Keratinocyte (primary cell): ENCODE data around the gene OSBPL10. TPM values are rescaled to one million over a fixed set of nuclear protein-coding genes. Genes with fewer than 3 reads are reported as not detected.
"Not testable (repeated sequence)": the region's sequence is repeated elsewhere in the genome, so short reads cannot be mapped to it uniquely, and the experiment has no call there.

Source experiments
- DNase-seq: peaks from one replicate; pipeline ENCODE4 v3.0.0-alpha.2; 2011; ENCODE audit warnings: low read depth, missing footprints, low spot score
- FAIRE-seq: peaks from 2 replicates; lab custom pipeline; 2011; peaks lifted over from hg19 to GRCh38; lab: Jason Lieb, UNC
- H2AFZ ChIP-seq: 2 replicates; pipeline ENCODE4 v1.6.0; 2012; ENCODE audit warnings: low read length, control low read depth, inconsistent platforms; ENCODE audit not compliant: control insufficient read depth
- H3K27ac ChIP-seq: 2 replicates; pipeline ENCODE4 v1.5.1; 2011; ENCODE audit warnings: low read length; ENCODE audit not compliant: control insufficient read depth, insufficient read depth
- H3K27me3 ChIP-seq: 3 replicates; pipeline ENCODE4 v1.6.0; 2011; ENCODE audit warnings: low read length; ENCODE audit not compliant: control insufficient read depth, insufficient read depth; ENCODE audit errors: extremely low read depth
- H3K36me3 ChIP-seq, 2 experiments: 2 replicates in 1 of 2; 3 replicates in 1 of 2; pipeline ENCODE4 v1.5.1; 2011; ENCODE audit warnings: low read length in 2 of 2, mild to moderate bottlenecking in 1 of 2; ENCODE audit not compliant: control insufficient read depth in 2 of 2, insufficient read depth in 2 of 2; ENCODE audit errors: extremely low read depth in 1 of 2
- H3K4me1 ChIP-seq: 3 replicates; pipeline ENCODE4 v1.5.1; 2011; ENCODE audit warnings: low read length; ENCODE audit not compliant: control insufficient read depth, insufficient read depth; ENCODE audit errors: extremely low read depth
- H3K4me2 ChIP-seq: 3 replicates; pipeline ENCODE4 v1.6.0; 2011; ENCODE audit warnings: low read depth, low read length; ENCODE audit not compliant: control insufficient read depth, insufficient read depth; ENCODE audit errors: extremely low read depth
- H3K4me3 ChIP-seq, 3 experiments: fragments of 200-600 bp in 1 of 3; sonication (generic) in 1 of 3; 2 replicates in 2 of 3; 3 replicates in 1 of 3; pipeline ENCODE4 v1.5.1; 2011 to 2016; ENCODE audit warnings: low read length in 3 of 3, mild to moderate bottlenecking in 3 of 3, control low read depth in 2 of 3, inconsistent platforms in 1 of 3, low read depth in 1 of 3, mixed read lengths in 1 of 3, mixed run types in 1 of 3, moderate library complexity in 1 of 3; ENCODE audit not compliant: control insufficient read depth in 2 of 3, insufficient read depth in 2 of 3; ENCODE audit errors: extremely low read depth in 1 of 3
- H3K79me2 ChIP-seq: 2 replicates; pipeline ENCODE4 v1.6.0; 2012; ENCODE audit warnings: low read length; ENCODE audit not compliant: control insufficient read depth, insufficient read depth
- H3K9ac ChIP-seq: 3 replicates; pipeline ENCODE4 v1.6.0; 2011; ENCODE audit warnings: low read length; ENCODE audit not compliant: control insufficient read depth, insufficient read depth; ENCODE audit errors: extremely low read depth
- H3K9me1 ChIP-seq: 3 replicates; pipeline ENCODE4 v1.6.0; 2011; ENCODE audit warnings: low read length; ENCODE audit not compliant: control insufficient read depth, insufficient read depth; ENCODE audit errors: extremely low read depth
- H3K9me3 ChIP-seq: 2 replicates; pipeline ENCODE4 v1.5.1; 2012; ENCODE audit warnings: low read depth, low read length; ENCODE audit not compliant: control insufficient read depth
- H4K20me1 ChIP-seq: 3 replicates; pipeline ENCODE4 v1.6.0; 2011; ENCODE audit warnings: low read length; ENCODE audit not compliant: control insufficient read depth, insufficient read depth; ENCODE audit errors: extremely low read depth
- CTCF ChIP-seq, 3 experiments: IDR thresholded peaks in 1 of 3; conservative IDR thresholded peaks in 1 of 3; optimal IDR thresholded peaks in 1 of 3; 2 replicates in 2 of 3; 3 replicates in 1 of 3; pipeline versions ENCODE3 to v1.5.1; 2011; ENCODE audit warnings: low read length in 3 of 3, mild to moderate bottlenecking in 3 of 3, moderate library complexity in 2 of 3, control low read depth in 1 of 3, inconsistent platforms in 1 of 3; ENCODE audit not compliant: insufficient read depth in 2 of 3; ENCODE audit errors: extremely low read depth in 1 of 3
- EZH2 ChIP-seq: IDR thresholded peaks from one replicate; pipeline ENCODE4 v1.6.1; 2012; ENCODE audit warnings: inconsistent platforms, mild to moderate bottlenecking, low read length, moderate library complexity
- dilution Hi-C: fragments of 300-500 bp; cut with MboI; formaldehyde crosslinking; loops from one replicate; pipeline ENCODE4 v1.7.0; 2020; ENCODE audit warnings: low sequenced_read_pairs; ENCODE audit not compliant: extremely low pct_ligation_motif_present
- polyA plus RNA-seq, 5 experiments: library from polyadenylated mRNA; depleted of rRNA in 3 of 5; stranded (reverse) in 3 of 5; stranded (forward) in 1 of 5; unstranded in 1 of 5; fragments of >200 nt; gene quantifications; 1 replicate in 1 of 5; 2 replicates in 3 of 5; 3 replicates in 1 of 5; pipeline versions ENCODE4 v1.2.1 to v1.2.3, GENCODE V29; 2011 to 2012; ENCODE audit warnings: missing spikeins in 2 of 5, low read depth in 1 of 5, low replicate concordance in 1 of 5

Gene OSBPL10
- polyA plus RNA-seq, 1 donor (not counting 4 experiments of a cell fraction or from before 2014, with no cell fraction given): 50.1 TPM

- no peak overlapping the region for H2AFZ ChIP-seq
- H4K20me1 ChIP-seq: no peaks in the 10 kb centered on the region
- H3K9me1 ChIP-seq: no peaks in the 10 kb centered on the region
- no peaks in the 10 kb centered on the region for H3K9me3 ChIP-seq
- no peak overlapping the region for H3K4me3 ChIP-seq
- no peak for FAIRE-seq
- no peak overlapping the region for H3K9ac ChIP-seq
- peaks cover 7 to 8% of the 10 kb centered on the region in 2 experiments for H3K36me3 ChIP-seq
- no peaks in the 10 kb centered on the region for H3K27me3 ChIP-seq
- TF ChIP-seq EZH2: no peak
- TF ChIP-seq CTCF (optimal IDR thresholded peaks at IDR 0.05 in 1 of 3, IDR thresholded peaks at IDR 0.05 in 1 of 3, conservative IDR thresholded peaks at IDR 0.05 in 1 of 3; ENCODE audit: extremely low read depth in 1 of 3, insufficient read depth in 2 of 3, low read length in 3 of 3): no peak
- H3K4me2 ChIP-seq: no peak overlapping the region
- H3K4me1 ChIP-seq: peaks cover 23% of the 10 kb centered on the region
- H3K79me2 ChIP-seq: peaks cover 71% of the 10 kb centered on the region
- DNase-seq: no peak
- dilution Hi-C loops: no loop called here
- H3K27ac ChIP-seq: no peak overlapping the region
Observed at GRCh38 chr3:31871939-31872507, 109.0 kb downstream of the OSBPL10 start.

GRCh38 chr3:31870111-31870510 lies 111.0 kb downstream of the OSBPL10 start:
- peaks cover 77% of the 10 kb centered on the region for H3K79me2 ChIP-seq
- dilution Hi-C loops, H3K9ac ChIP-seq, H3K27ac ChIP-seq, H3K4me1 ChIP-seq, H3K4me2 ChIP-seq, H3K9me1 ChIP-seq, FAIRE-seq, H3K27me3 ChIP-seq, H3K36me3 ChIP-seq, H4K20me1 ChIP-seq, H3K4me3 ChIP-seq, DNase-seq, H2AFZ ChIP-seq, H3K9me3 ChIP-seq: not testable (repeated sequence)

DNA sequence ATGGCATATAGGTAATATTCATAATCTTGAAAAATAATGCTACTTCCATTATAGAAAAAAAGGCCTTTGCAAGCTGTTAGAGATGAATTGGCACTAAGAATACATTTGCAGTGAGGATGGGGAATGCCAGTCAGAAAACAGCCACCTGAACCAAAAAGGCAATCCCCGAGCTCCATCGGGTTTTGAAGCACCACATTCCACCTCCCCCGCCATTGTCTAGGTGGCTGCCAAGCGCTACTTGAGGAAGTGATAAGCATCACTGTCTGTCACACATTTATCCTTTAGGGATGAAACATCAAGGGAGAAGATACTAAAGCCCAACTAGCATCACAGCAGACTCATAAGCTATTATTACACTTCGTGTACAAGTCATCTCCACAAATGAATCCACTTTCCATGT lies 112.8 kb downstream of the OSBPL10 start:
- Histone ChIP-seq H3K9me1 (no peaks in the 10 kb centered on the region), H3K36me3 (peaks cover 6 to 11% of the 10 kb centered on the region in 2 experiments), H3K27ac (no peak overlapping the region), H3K4me1 (peaks cover 10% of the 10 kb centered on the region), H3K27me3 (no peaks in the 10 kb centered on the region), H2AFZ (no peak overlapping the region), H3K79me2 (peaks cover 79% of the 10 kb centered on the region), H3K9me3 (no peaks in the 10 kb centered on the region), H4K20me1 (no peaks in the 10 kb centered on the region), H3K9ac (no peak overlapping the region), H3K4me3 (no peak overlapping the region), H3K4me2 (no peak overlapping the region)
- dilution Hi-C loops: no loop called here
- FAIRE-seq (no peak), DNase-seq (no peak)
- TF ChIP-seq CTCF (optimal IDR thresholded peaks at IDR 0.05 in 1 of 3, IDR thresholded peaks at IDR 0.05 in 1 of 3, conservative IDR thresholded peaks at IDR 0.05 in 1 of 3; ENCODE audit: extremely low read depth in 1 of 3, insufficient read depth in 2 of 3, low read length in 3 of 3): no peak
- TF ChIP-seq EZH2: no peak
